ENCODE measurements around the gene KCNG4.

Gene KCNG4

GRCh38 chr16:84175350-84176081, 64.3 kb downstream of the KCNG4 start:
- in situ Hi-C loops (cut with MboI; ENCODE audit: low sequenced_read_pairs): loop anchor here (25.0 kb wide), 1 partner anchor 213 kb away; the partner anchor contains the start of genes NECAB2 and OSGIN1

DNA sequence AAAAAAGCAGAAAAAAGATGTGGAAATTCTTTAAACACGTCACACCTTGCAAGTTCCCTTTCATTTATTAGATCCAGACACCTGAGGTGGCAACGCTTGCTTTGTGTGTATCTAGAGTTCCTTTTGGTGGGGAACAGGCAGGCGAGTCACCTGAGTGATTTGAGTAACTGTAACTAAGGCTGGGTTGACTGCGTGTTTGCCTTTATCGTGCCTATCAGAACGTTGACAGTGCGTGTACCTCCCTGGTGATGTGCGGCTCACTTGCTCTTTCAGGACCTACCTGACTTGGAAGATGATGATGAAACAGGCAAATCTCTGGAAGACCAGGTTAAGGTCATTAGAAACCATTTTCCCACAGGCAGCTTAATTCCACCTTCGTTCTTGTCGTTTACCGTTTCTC, 65.4 kb downstream of the KCNG4 start:
- in situ Hi-C loops (cut with MboI; ENCODE audit: low sequenced_read_pairs): no loop called here

GRCh38 chr16:84169765-84170310, 70.0 kb downstream of the KCNG4 start:
- in situ Hi-C loops (cut with MboI; ENCODE audit: low sequenced_read_pairs): no loop called here

Measured in HL-60/S4 (cell line).